ENCODE measurements around the gene FBLN1.

FBLN1 gene

GRCh38 chr22:45483319-45483718 is 19.4 kb upstream of the FBLN1 start:
- Histone ChIP-seq H3K4me1 (ENCODE audit: insufficient read depth, low read length, severe bottlenecking) (no peaks in the 10 kb centered on the region), H2AFZ (ENCODE audit: low read length) (no peak overlapping the region), H3K27me3 (ENCODE audit: insufficient read depth, low read length) (peaks cover 5% of the 10 kb centered on the region; the same call in 1 of the 2 replicates), H3K27ac (ENCODE audit: low read depth, low read length, poor library complexity, severe bottlenecking) (no peak overlapping the region), H3K4me2 (ENCODE audit: low read length) (no peak overlapping the region), H3K9me2 (ENCODE audit: low read depth, low read length) (no peaks in the 10 kb centered on the region), H3K79me2 (ENCODE audit: insufficient read depth, low read length) (no peaks in the 10 kb centered on the region), H3F3A (ENCODE audit: insufficient read depth, low read length) (no peaks in the 10 kb centered on the region), H4K20me1 (ENCODE audit: insufficient read depth, low read length) (no peaks in the 10 kb centered on the region), H3K9ac (ENCODE audit: low read length) (no peak overlapping the region), H3K9me3 (ENCODE audit: low read length) (no peaks in the 10 kb centered on the region), H3K4me3 (ENCODE audit: low read depth, low read length, poor library complexity, severe bottlenecking) (no peak overlapping the region), H3K36me3 (ENCODE audit: insufficient read depth, low read length) (no peaks in the 10 kb centered on the region)
- TF ChIP-seq CTCF (IDR thresholded peaks at IDR 0.05; ENCODE audit: low read length) (no peak), EZH2 (IDR thresholded peaks at IDR 0.05; ENCODE audit: borderline replicate concordance, low read length) (no peak)

- no peak overlapping the region for H3K4me3 ChIP-seq (ENCODE audit: low read depth, low read length, poor library complexity, severe bottlenecking)
- H4K20me1 ChIP-seq (ENCODE audit: insufficient read depth, low read length), result no peaks in the 10 kb centered on the region
- no peak overlapping the region for H3K4me2 ChIP-seq (ENCODE audit: low read length)
- H3K27ac ChIP-seq (ENCODE audit: low read depth, low read length, poor library complexity, severe bottlenecking), result no peak overlapping the region
- H3K9me2 ChIP-seq (ENCODE audit: low read depth, low read length), result no peaks in the 10 kb centered on the region
- H3K36me3 ChIP-seq (ENCODE audit: insufficient read depth, low read length), result no peaks in the 10 kb centered on the region
- H3K27me3 ChIP-seq (ENCODE audit: insufficient read depth, low read length), result peaks cover 5% of the 10 kb centered on the region; the same call in 1 of the 2 replicates
- H3F3A ChIP-seq (ENCODE audit: insufficient read depth, low read length), result no peaks in the 10 kb centered on the region
- no peaks in the 10 kb centered on the region for H3K9me3 ChIP-seq (ENCODE audit: low read length)
- no peak overlapping the region for H2AFZ ChIP-seq (ENCODE audit: low read length)
- H3K79me2 ChIP-seq (ENCODE audit: insufficient read depth, low read length), result no peaks in the 10 kb centered on the region
- H3K4me1 ChIP-seq (ENCODE audit: insufficient read depth, low read length, severe bottlenecking), result no peaks in the 10 kb centered on the region
- TF ChIP-seq EZH2 (IDR thresholded peaks at IDR 0.05; ENCODE audit: borderline replicate concordance, low read length) (no peak), CTCF (IDR thresholded peaks at IDR 0.05; ENCODE audit: low read length) (no peak)
- no peak overlapping the region for H3K9ac ChIP-seq (ENCODE audit: low read length)
Observed at GRCh38 chr22:45483918-45484499, 18.7 kb upstream of the FBLN1 start.

GRCh38 chr22:45484742-45485141 is 17.9 kb upstream of the FBLN1 start:
- Histone ChIP-seq H3K9me2 (ENCODE audit: low read depth, low read length) (no peaks in the 10 kb centered on the region), H3K4me3 (ENCODE audit: low read depth, low read length, poor library complexity, severe bottlenecking) (no peak overlapping the region), H3F3A (ENCODE audit: insufficient read depth, low read length) (no peaks in the 10 kb centered on the region), H3K36me3 (ENCODE audit: insufficient read depth, low read length) (no peaks in the 10 kb centered on the region), H3K27me3 (ENCODE audit: insufficient read depth, low read length) (peaks cover 5% of the 10 kb centered on the region; the same call in 1 of the 2 replicates), H3K9ac (ENCODE audit: low read length) (no peak overlapping the region), H3K27ac (ENCODE audit: low read depth, low read length, poor library complexity, severe bottlenecking) (no peak overlapping the region), H3K79me2 (ENCODE audit: insufficient read depth, low read length) (no peaks in the 10 kb centered on the region), H3K4me2 (ENCODE audit: low read length) (no peak overlapping the region), H3K9me3 (ENCODE audit: low read length) (peaks cover 2% of the 10 kb centered on the region; the same call in 1 of the 2 replicates), H4K20me1 (ENCODE audit: insufficient read depth, low read length) (no peaks in the 10 kb centered on the region), H2AFZ (ENCODE audit: low read length) (no peak overlapping the region), H3K4me1 (ENCODE audit: insufficient read depth, low read length, severe bottlenecking) (no peaks in the 10 kb centered on the region)
- no peak for TF ChIP-seq EZH2 (IDR thresholded peaks at IDR 0.05; ENCODE audit: borderline replicate concordance, low read length)
- no peak for TF ChIP-seq CTCF (IDR thresholded peaks at IDR 0.05; ENCODE audit: low read length)

Data from OCI-LY1 (cell line).